Measurements from ENCODE around the gene NCKAP5. TPM values are rescaled to one million over a fixed set of nuclear protein-coding genes. Genes with fewer than 3 reads are reported as not detected.

Gene NCKAP5
- total RNA-seq, 6 donors from 2014 or later = 22.1 to 51.1 (median 41.4) TPM

DNA sequence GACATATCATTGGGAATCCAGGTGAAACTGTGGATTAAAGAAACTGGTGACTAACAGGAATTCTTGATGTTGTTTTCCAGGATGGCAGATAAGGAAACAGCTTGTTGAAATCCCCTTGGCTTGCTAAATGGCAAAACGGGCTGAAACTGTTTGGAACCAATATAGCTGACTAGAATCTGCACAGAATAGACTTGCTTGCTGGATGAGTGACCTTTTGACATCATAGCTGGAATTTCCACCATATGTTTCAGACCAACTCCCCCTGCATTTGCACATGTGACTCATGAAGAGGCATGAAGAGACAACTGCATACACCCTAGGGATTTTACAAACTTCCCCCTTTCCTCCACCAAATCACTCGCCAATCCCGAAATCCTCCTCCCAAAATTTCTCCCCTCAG, 810.6 kb downstream of the NCKAP5 start:
- no peaks in the 10 kb centered on the region for H3K36me3 ChIP-seq
- TF ChIP-seq, protein P1, sequence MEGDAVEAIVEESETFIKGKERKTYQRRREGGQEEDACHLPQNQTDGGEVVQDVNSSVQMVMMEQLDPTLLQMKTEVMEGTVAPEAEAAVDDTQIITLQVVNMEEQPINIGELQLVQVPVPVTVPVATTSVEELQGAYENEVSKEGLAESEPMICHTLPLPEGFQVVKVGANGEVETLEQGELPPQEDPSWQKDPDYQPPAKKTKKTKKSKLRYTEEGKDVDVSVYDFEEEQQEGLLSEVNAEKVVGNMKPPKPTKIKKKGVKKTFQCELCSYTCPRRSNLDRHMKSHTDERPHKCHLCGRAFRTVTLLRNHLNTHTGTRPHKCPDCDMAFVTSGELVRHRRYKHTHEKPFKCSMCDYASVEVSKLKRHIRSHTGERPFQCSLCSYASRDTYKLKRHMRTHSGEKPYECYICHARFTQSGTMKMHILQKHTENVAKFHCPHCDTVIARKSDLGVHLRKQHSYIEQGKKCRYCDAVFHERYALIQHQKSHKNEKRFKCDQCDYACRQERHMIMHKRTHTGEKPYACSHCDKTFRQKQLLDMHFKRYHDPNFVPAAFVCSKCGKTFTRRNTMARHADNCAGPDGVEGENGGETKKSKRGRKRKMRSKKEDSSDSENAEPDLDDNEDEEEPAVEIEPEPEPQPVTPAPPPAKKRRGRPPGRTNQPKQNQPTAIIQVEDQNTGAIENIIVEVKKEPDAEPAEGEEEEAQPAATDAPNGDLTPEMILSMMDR (IDR thresholded peaks at IDR 0.05) = no peak
- H3K27me3 ChIP-seq = no peaks in the 10 kb centered on the region
- 68 to 82% methylated on average over 3 of the region's 3 CpGs for WGBS, 2 donors
- no peak for ATAC-seq (ENCODE audit: low FRiP score in 2 of 2)
- no peak for DNase-seq
- H3K27ac ChIP-seq = no peak overlapping the region
- peaks cover 0 to 10% (median 0%) of the 10 kb centered on the region in 4 donors for H3K9me3 ChIP-seq
- no peaks in the 10 kb centered on the region for H3K4me1 ChIP-seq
- H3K4me3 ChIP-seq = no peak overlapping the region

DNA sequence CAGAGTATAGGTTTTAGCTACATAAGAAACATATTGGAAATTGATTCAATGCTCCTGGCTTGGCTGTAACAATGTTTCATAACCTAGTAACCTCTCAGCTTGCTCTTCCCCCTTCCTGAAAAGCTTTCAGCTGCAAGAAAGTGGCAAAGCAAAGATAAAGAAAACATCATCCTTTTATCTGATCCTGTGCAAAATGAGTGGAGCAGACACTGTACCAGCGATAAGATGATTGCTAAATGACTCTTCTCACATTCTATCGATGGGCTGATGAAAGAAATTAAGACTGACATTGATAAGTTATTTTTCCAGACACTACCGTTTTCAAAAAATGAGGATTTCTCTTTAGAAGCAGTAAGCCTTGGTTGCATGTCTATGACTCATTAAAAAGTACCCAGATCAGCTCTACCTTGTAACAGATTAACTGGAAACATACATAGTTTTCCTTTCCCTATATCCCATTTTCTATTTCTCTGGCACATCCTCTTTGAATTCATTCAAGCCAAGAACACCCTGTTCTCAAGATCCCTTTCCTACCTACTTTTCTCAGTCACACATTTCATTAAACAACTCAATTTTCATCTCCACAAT, 811.2 kb downstream of the NCKAP5 start:
- no peaks in the 10 kb centered on the region for H3K4me1 ChIP-seq
- ATAC-seq (ENCODE audit: low FRiP score in 2 of 2) (no peak), DNase-seq (no peak)
- no peaks in the 10 kb centered on the region for H3K27me3 ChIP-seq
- no peak overlapping the region for H3K27ac ChIP-seq
- no peak overlapping the region for H3K4me3 ChIP-seq
- TF ChIP-seq, protein P1 (IDR thresholded peaks at IDR 0.05) = no peak
- TF ChIP-seq POLR2A (IDR thresholded peaks at IDR 0.05) = no peak
- no peak for TF ChIP-seq EP300 (IDR thresholded peaks at IDR 0.05)
- TF ChIP-seq POLR2AphosphoS5 (IDR thresholded peaks at IDR 0.05) = no peak
- H3K9me3 ChIP-seq = peaks cover 0 to 10% (median 0%) of the 10 kb centered on the region in 4 donors
- no peaks in the 10 kb centered on the region for H3K36me3 ChIP-seq
- WGBS, 2 donors = 50 to 59% methylated on average over 3 of the region's 3 CpGs

DNA sequence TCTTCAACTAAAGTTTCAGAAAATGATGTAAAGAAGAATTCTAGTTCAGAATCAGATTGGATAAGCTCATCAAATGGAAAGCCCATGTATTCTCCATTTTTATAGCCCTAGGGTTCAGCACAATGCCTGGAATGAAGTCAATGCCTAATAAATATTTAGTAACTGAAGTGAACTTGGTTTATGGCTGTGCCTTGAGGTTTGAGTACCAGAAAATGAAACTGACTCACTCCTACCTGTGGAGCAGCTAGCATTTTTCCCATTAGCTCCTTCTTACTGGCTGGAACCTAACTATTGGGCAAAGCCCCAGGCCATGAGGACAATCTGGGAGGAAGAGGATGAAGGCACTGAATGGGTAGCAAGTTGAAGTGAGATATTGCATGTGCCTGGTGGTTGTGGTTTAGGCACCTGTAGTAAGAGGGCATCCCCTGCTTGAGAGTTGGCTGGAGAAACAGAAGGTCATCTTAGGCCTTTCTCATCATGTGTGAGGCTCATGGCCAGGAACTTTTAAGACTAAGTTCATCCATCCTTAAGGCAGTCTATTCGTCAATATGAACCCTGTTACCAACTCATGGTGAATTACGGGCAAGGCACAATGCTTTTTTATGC, 813.3 kb downstream of the NCKAP5 start:
- Histone ChIP-seq H3K36me3 (no peaks in the 10 kb centered on the region), H3K27ac (no peak overlapping the region), H3K9me3 (peaks cover 0 to 6% (median 0%) of the 10 kb centered on the region in 4 donors), H3K4me1 (no peaks in the 10 kb centered on the region), H3K4me3 (no peak overlapping the region), H3K27me3 (no peaks in the 10 kb centered on the region)
- TF ChIP-seq POLR2AphosphoS5 (IDR thresholded peaks at IDR 0.05) (no peak), POLR2A (IDR thresholded peaks at IDR 0.05) (no peak), EP300 (IDR thresholded peaks at IDR 0.05) (no peak)
- TF ChIP-seq, protein P1 (IDR thresholded peaks at IDR 0.05) = no peak
- DNase-seq (no peak), ATAC-seq (ENCODE audit: low FRiP score in 2 of 2) (no peak)
- WGBS, 2 donors = 94 to 96% methylated on average over 2 of the region's 2 CpGs

DNA sequence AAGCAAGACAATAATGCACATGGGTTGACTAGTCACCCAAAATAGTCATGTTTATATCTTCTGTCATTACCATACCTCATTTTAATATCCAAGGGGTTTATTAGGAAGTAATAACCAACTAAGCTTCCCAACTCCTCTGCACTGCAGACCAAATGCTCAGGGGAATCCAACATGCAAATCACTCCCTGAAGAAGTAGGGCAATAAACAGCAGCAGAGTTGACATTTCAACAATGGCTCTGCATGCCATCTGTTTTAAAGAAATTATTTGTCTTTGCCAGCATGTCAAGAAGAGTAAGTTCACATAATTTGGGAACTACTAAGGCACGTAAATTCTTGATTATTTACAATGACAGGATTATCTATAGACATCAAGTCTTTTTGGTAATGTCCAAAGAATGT, 813.9 kb downstream of the NCKAP5 start:
- no peaks in the 10 kb centered on the region for H3K9me3 ChIP-seq
- TF ChIP-seq, protein P1 (IDR thresholded peaks at IDR 0.05) = no peak
- no peak for TF ChIP-seq POLR2AphosphoS5 (IDR thresholded peaks at IDR 0.05)
- TF ChIP-seq EP300 (IDR thresholded peaks at IDR 0.05) = no peak
- TF ChIP-seq POLR2A (IDR thresholded peaks at IDR 0.05) = no peak
- no peak for DNase-seq
- H3K4me3 ChIP-seq = no peak overlapping the region
- WGBS, 2 donors = 79 to 85% methylated on average over 1 of the region's 1 CpG
- no peak overlapping the region for H3K27ac ChIP-seq
- H3K27me3 ChIP-seq = no peaks in the 10 kb centered on the region
- no peaks in the 10 kb centered on the region for H3K4me1 ChIP-seq
- H3K36me3 ChIP-seq = no peaks in the 10 kb centered on the region
- no peak for ATAC-seq (ENCODE audit: low FRiP score in 2 of 2)

All from upper lobe of left lung (tissue), 6 donors.